Mammary epithelial cell (primary cell): ENCODE results near the gene ACOT7.

Source experiments
- EZH2 ChIP-seq: IDR thresholded peaks from 2 replicates; pipeline ENCODE4 v1.6.1; 2012; ENCODE audit warnings: low read length, inconsistent platforms, borderline replicate concordance
- TF ChIP-seq, protein P1 (sequence below), 2 donors: IDR thresholded peaks in 1 of 2; conservative IDR thresholded peaks in 1 of 2; 2 replicates each; pipeline ENCODE4 v1.5.1; 2011 to 2012; ENCODE audit warnings: inconsistent platforms in 2 of 2, low read length in 2 of 2, mild to moderate bottlenecking in 2 of 2, control low read depth in 1 of 2, low read depth in 1 of 2; ENCODE audit not compliant: insufficient read depth in 1 of 2; ENCODE audit errors: extremely low read depth in 1 of 2

DNA sequence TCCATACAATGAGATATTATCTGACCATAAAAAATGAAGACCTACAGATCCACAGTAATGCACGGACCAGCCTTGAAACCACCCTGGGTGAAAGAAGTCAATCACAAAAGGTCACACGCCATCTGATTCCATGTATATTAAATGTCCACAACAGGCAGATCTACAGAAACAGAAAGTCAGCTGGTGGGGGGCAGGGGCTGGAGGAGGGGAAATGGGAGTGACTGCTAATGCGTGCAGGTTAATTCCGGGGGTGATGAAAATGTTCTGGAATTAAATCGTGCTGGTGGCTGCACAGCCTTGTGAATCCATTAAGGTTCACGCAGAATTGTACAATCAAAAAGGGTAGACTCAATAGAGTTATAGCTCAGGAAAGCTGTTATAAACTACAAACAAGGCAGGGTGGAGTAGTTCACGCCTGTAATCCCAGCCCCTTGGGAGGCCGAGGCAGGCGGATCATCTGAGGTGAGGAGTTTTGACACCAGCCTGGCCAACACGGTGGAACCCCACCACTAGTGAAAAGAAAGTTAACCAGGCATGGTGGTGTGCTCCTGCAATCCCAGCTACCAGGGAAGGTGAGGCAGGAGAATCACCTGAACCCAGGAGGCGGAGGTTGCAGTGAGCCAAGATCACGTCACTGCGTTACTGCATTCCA lies 32.3 kb downstream of the ACOT7 start:
- TF ChIP-seq, protein P1, sequence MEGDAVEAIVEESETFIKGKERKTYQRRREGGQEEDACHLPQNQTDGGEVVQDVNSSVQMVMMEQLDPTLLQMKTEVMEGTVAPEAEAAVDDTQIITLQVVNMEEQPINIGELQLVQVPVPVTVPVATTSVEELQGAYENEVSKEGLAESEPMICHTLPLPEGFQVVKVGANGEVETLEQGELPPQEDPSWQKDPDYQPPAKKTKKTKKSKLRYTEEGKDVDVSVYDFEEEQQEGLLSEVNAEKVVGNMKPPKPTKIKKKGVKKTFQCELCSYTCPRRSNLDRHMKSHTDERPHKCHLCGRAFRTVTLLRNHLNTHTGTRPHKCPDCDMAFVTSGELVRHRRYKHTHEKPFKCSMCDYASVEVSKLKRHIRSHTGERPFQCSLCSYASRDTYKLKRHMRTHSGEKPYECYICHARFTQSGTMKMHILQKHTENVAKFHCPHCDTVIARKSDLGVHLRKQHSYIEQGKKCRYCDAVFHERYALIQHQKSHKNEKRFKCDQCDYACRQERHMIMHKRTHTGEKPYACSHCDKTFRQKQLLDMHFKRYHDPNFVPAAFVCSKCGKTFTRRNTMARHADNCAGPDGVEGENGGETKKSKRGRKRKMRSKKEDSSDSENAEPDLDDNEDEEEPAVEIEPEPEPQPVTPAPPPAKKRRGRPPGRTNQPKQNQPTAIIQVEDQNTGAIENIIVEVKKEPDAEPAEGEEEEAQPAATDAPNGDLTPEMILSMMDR (conservative IDR thresholded peaks at IDR 0.05 in 1 of 2, IDR thresholded peaks at IDR 0.05 in 1 of 2; ENCODE audit: extremely low read depth in 1 of 2, insufficient read depth in 1 of 2, low read depth in 1 of 2, low read length in 2 of 2): no peak
- TF ChIP-seq EZH2: no peak
